ENCODE data around the gene GPR17.

GPR17 gene

GRCh38 chr2:127695491-127696472 is 49.8 kb downstream of the GPR17 start:
- no peak for DNase-seq

GRCh38 chr2:127697482-127698180 is 51.7 kb downstream of the GPR17 start:
- DNase-seq = no peak

GRCh38 chr2:127698553-127699355 is 52.8 kb downstream of the GPR17 start:
- DNase-seq = no peak

- DNase-seq = peak; percentile 53
Measured at GRCh38 chr2:127700527-127701192, 54.7 kb downstream of the GPR17 start.

DNA sequence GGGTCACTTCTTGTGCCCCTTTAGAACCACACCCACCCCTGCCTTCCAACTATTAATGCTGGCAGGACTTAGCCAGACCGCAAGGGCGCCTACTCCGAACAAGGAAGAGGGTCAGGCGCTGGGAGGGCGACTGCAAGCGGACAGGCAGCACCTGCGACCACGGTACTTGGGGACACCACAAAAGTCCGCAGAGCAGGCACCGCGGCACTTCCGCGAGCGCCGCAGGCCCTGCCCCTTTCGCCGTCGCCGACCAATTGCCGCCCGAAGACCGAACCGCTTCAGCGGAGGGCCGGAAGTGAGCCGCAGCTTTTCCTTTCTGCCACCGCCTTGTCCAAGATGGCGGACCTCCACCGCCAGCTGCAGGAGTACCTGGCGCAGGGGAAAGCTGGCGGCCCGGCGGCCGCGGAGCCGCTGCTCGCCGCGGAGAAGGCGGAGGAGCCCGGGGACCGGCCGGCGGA is 55.3 kb downstream of the GPR17 start, which contains the start of gene SFT2D3:
TSS of gene SFT2D3 (plus strand) at position 305 of the 458 bp plus-strand sequence. CDS start at position 337, 32 bp downstream.
- DNase-seq = peak; percentile 95

DNA sequence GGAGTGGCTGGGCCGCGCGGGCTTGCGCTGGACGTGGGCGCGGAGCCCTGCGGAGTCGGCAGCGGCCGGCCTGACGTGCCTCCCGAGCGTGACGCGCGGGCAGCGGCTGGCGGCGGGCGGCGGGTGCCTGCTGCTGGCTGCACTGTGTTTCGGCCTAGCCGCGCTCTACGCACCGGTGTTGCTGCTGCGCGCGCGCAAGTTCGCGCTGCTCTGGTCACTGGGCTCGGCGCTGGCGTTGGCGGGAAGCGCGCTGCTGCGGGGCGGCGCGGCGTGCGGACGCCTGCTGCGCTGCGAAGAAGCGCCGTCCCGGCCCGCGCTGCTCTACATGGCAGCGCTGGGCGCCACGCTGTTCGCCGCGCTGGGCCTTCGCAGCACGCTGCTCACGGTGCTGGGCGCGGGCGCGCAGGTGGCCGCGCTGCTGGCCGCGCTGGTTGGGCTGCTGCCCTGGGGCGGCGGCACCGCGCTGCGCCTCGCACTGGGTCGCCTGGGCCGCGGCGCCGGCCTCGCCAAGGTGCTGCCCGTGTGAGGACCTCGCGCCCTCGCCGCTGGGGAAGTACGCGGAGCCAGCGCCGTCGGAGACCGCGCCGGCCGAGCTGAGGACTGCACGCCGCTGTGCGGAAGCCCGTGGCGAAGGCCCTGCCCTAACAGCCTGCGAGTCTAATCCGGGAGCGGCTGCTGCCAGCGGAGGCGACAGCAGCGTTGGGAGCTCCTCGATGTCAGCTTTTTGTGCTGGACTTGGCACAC is 55.9 kb downstream of the GPR17 start:
- peak; percentile 86 for DNase-seq

Data from OCI-M1 (cell line).